Jurkat, Clone E6-1 (cell line): ENCODE measurements around the gene UCK2.
A peak's percentile ranks its signal among the peaks of the same experiment; 100 is the strongest.

ENCODE experiments used
- DNase-seq: peaks from one replicate; pipeline ENCODE4 v3.0.0-alpha.2; 2011; ENCODE audit warnings: low read depth, low spot score
- H3K4me3 ChIP-seq: 2 replicates; pipeline ENCODE4 v1.5.1; 2011; ENCODE audit warnings: mild to moderate bottlenecking, low read length, control low read depth, moderate library complexity

Gene UCK2

DNA sequence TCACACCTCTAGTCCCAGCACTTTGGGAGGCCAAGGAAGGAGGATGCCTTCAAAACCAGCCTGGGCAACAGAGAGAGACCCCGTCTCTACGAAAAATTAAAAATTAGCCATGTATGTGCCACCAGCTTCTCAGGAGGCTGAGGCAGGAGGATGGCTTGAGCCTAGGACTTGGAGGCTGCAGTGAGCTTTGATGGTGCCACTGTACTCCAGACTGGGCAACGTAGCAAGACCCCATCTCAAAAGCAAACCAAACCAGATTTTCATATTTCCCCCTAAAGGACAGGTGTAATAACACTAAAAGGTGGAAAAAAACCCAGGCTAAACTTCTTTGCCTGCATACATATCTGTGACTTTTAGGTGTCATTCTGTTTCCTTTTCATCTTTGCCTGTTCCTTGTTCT, 3.7 kb downstream of the UCK2 start:
- no peak overlapping the region for H3K4me3 ChIP-seq

DNA sequence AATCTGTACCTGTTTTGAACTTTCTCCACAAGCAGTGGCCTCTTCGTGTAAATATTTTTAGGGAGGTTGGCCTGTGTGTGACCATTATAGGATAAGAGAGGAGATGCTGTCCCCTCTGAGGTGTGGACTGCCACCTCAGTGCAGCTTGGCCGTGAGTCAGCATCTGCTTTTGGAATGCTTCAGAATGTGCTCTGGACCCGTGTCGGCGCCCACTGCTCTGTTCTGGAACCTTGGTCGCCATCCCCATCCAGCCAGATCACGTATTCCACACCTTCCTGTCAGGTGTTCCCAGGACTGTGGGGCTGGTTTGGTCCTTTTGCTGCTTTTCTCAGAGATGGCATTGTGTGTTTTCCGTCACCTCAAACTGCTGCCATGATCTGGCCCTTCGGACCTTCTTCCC, 5.5 kb downstream of the UCK2 start:
- H3K4me3 ChIP-seq: no peak overlapping the region; the same call in 1 of the 2 replicates
- DNase-seq: no peak

More for the DNA sequence above, 3.7 kb downstream of the UCK2 start:
- no peak for DNase-seq

DNA sequence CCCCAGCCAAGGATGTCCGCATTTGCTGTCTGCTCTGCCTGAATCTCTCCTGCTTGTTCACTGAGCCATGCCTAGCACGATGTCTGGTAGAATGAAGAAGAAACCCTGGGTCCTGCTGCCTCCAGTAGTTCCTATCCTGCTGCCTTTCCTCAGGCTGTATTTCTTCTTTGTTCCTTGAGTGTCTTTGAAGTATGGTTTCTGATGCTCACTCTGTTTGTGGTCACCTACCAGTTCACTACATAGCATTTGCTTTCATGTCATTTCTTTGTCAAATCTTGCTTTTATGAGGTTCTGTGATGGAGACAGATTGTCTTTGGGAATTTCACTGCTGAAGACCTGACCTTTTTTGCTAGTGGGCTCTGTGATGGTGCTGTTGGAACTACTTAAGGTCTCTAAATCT, 5.9 kb downstream of the UCK2 start:
- peak; percentile 72 for DNase-seq
- no peak overlapping the region for H3K4me3 ChIP-seq

DNA sequence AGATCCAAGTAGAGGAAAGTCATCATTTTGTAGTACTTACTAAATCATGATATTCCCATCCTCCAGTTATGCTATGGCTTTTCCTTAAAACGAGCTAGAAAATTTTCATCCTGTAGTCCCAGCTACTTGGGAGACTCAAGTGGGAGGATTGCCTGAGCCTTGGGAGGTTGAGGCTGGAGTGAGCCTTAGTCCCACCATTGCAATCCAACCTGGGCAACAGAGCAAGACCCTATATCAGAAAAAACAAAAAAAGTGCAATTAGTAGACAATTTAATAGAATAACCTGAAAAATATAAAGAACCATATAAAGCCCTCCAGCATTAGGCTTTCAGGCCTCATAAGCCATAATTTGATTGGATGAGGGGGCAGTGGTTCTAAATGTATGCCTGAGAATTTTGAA, 6.8 kb downstream of the UCK2 start:
- no peak for DNase-seq
- H3K4me3 ChIP-seq: no peak overlapping the region

DNA sequence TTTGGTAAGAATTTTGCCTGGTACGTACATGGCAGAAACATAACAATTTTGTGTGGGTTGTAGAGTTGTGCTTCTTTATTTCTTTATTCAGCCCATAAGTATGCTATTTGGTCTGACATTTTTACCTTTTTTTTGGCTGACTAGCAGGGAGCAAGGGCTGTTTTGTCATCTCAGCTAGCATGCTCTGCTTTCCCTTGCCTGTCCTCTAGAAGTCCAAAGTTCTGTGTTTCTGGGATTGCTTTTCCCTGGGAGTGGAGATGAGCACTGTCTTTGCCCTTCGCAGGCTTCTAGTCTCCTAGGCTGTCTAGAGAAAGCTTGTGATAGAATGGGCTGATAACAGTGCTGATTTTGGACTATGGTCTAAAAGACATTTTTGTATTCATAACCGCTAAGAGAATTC, 7.5 kb downstream of the UCK2 start:
- no peak overlapping the region for H3K4me3 ChIP-seq
- DNase-seq: no peak

DNA sequence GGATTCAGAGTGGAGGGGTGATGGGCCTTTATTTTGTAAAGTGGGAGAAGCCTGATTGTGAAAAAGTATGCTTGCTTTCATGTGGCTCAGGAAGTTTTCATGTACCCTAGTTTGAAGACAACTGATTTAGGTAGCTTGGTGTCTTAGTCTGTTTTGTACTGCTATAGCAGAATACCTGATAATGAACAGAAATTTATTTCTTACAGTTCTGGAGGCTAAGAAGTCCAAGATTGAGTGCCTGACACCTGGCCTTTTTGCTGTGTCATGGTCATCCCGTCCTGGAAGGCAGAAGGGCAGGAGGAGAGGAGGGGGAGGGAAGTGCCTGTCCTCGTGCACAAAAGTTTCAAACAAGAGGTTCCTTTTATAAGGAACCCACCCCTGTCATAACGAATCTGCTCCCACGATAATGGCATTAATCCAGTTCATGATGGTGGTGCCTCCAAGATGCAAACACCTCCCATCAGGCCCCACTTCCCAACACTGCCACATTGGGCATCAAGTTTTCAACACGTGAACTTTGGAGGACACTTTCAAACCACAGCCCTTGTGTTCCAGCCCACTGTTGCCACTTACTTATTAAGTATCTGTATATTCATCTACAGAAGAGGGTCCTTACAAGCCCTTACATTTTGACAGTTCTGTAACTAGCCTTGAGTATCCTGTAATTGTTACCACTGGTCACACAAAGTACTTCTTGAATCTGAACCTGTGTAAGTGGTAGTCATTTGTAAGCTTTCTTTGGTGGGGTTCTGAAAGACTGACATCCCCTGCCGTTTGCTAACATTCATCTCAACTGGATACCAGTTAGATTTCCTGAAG, 9.5 kb downstream of the UCK2 start:
- H3K4me3 ChIP-seq: no peak overlapping the region
- DNase-seq: no peak

DNA sequence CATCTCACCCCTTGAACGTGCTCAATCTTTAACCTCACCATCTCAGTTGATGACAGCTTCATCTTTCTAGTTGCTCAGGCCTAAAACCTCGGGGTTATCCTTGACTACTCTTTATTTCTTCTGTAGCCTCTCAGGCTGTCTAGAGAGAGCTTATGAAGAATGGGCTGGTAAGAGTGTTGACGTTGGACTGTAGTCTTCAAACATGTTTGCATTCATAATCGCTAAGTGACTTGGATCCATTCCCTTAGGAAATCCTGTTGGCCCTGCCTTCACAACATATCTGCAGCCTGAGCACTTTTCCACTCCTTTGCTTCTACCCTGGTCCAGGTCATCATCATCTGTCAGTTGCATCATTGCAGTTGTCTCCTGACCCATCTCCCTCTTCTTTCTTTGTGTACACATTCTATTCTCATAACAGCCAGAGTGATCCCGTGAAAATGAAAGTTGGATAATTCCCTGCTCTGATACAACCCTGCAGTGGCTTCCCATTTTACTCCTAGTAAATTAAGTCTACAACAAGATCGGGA, 10.5 kb downstream of the UCK2 start:
- no peak for DNase-seq
- H3K4me3 ChIP-seq: no peak overlapping the region

DNA sequence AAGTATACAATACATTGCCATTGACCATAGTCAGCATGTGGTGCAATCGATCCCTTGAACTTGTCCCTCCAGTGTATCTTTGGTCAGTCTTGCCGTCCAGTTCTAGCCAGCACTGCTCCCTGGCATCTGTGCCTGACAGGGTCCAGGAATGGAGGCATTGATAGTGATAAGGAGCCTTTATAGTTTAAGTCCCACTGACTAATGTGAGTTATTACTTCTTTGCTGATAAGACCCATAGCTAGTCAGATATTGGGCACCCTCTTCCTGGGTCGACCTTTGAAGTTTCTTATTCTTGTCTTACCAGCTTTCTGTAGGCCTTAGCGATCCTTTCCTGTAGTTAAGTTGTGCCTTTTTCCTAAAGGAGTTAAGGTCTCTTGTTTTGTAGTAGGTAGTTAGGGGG, 13.0 kb downstream of the UCK2 start:
- H3K4me3 ChIP-seq: no peak overlapping the region
- DNase-seq: no peak

DNA sequence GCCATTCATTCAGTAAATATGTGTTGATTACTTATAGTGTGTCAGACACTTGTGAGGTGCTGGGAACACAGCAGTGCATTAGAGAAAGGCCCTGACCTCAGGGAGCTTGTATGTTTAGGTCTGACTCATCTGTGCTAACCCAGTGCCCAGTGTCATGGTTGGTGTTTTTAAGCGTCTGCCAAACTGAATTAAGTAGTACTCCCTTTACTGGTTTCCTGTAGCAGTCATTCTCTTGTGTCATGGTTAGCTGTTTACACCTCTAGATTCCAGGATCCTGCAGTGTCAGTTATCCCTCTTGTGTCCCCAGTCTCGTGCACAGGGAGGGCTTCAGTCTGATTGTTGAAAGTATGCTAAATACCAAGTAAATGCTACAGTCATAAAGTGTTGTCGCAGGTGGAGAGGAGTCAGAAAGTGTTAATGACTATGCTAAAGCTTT, 14.2 kb downstream of the UCK2 start:
- DNase-seq: no peak

DNA sequence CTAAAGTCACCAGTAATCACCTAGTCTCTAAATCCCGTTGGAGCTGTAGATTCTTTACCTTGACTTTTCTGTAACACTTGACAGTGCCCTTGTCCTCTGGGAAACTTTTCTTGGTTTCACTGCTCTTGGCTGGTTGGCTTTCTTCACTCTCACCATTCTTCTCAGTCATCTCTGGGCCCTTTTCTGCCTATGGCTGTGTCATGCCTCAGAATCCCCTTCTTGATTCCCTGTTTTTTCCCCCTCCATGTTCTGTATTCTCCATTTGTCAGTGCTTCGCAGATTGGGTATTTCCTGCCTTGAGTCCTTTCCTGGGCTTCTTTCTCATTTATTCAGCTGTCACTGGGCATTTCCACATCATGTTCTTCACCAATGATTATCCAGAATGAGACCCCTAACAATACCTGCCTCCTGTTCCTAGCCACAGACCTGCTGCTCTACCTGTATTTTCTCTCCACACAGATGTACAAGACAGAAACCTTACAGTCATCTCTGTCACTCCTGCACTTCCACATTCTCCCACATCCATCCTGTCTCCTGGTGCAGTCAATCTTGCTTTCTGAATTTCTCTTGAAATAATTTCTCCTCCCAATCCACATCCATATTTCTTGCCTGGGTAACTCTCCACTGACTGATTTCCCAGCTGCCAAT, 14.7 kb downstream of the UCK2 start:
- H3K4me3 ChIP-seq: peak overlapping the region; percentile 16
- DNase-seq: no peak

More for the DNA sequence above, 14.2 kb downstream of the UCK2 start:
- no peak overlapping the region for H3K4me3 ChIP-seq

DNA sequence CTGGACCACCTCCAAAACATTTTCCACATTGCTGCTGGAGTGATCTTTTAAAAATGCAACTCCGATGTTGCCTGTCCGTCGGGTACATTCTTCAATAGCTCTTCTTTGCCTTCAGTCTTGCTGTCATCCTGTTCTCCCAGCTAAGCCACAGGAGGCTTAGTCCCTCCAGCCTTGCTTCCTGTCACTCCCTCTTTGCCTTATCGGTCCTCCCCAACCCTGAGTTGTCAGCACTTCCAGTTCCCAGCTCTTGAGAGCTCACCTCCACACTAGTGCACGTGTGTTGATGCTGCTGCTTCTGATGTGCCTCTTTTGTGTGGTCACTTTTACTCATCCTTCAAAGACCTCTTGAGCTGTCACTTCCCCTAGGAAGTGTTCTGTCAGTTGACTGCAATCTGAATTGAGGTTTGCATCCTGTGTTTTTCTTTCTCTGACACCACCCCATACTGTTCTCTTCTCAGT, 15.3 kb downstream of the UCK2 start:
- DNase-seq: peak; percentile 96
- peak overlapping the region; percentile 16 for H3K4me3 ChIP-seq

DNA sequence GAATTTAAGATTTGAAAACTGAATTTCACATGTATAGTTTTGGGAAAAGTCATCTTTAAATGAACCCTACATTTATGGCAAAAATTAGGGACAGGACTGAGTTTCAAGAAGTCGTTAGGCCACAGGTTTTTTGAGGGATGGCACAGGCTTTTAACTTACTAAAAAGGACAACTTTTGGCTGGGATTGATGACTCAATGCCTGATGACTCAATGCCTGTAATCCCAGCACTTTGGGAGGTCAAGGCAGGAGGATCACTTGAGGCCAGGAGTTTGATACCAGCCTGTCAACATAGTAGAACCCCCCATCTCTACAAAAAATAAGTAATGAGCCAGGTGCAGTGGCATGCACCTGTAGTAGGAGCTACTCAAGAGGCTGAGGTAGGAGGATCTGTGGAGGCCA, 15.9 kb downstream of the UCK2 start:
- no peak for DNase-seq
- no peak overlapping the region for H3K4me3 ChIP-seq

DNA sequence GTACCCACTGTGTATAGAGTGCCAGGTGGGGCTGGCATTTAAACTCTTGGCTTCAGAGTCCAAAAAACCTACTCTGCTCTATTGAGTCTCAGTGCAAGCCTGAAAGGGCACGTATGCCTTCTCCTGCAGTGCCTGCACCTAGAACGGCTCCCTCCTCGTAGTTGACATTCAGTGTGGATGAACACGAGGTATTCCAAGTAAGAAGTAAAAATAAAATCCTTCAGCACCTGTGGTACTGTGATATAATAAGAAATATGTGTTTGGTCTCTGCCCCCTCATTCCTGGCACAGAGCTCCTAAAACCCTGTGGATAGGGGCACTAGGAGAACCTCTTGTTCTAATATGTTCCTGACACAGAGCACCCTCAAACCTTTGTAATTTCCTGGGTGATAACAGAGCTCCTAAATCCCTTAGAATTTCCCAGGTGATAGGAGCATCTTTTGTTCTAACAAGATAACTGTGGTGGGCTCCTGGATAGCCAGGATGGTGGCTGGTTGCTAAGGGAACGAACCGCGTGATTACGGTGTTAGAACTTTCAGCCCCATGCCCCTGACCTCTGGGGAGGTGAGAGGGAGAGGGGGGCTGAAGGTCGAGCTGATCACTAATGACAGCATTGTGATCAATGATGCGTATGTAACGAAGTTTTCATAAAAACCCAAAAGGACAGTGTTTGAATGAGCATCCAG, 16.8 kb downstream of the UCK2 start:
- DNase-seq: no peak
- H3K4me3 ChIP-seq: no peak overlapping the region

DNA sequence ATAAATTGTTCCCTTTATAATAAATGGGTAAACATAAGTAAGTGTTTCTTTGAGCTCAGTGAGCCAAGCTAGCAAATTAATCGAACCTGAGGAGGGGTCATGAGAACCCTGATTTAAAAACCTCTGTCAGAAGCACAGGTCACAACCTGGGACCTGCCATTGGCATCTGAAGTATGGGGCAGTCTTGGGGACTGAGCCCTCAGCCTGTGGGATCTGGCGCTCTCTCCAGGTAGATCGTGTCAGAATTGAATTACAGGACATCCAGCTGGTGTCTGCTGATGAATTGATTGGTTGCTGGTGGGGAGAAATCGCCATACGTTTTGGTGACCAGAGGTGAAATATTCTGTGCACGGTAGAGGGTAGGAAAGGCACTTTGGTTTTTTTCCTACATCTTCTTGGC, 17.5 kb downstream of the UCK2 start:
- H3K4me3 ChIP-seq: no peak overlapping the region
- no peak for DNase-seq

DNA sequence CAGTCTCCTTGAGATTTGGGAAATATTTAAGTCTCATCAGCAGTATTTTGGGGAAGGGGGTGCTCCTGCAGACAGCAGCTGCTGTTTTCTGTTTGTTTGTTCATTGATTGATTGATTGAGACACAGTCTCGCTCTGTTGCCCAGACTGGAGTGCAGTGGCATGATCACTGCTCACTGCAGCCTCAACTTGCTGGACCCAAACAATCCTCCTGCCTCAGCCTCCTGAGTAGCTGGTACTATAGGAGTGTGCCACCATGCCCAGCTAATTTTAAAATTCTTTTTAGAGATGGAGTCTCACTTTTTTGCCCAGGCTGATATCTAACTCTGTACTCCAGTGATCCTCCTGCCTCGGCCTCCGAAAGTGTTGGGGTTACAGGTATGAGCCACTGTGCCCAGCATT, 18.2 kb downstream of the UCK2 start:
- no peak for DNase-seq
- H3K4me3 ChIP-seq: peak overlapping the region; percentile 27

DNA sequence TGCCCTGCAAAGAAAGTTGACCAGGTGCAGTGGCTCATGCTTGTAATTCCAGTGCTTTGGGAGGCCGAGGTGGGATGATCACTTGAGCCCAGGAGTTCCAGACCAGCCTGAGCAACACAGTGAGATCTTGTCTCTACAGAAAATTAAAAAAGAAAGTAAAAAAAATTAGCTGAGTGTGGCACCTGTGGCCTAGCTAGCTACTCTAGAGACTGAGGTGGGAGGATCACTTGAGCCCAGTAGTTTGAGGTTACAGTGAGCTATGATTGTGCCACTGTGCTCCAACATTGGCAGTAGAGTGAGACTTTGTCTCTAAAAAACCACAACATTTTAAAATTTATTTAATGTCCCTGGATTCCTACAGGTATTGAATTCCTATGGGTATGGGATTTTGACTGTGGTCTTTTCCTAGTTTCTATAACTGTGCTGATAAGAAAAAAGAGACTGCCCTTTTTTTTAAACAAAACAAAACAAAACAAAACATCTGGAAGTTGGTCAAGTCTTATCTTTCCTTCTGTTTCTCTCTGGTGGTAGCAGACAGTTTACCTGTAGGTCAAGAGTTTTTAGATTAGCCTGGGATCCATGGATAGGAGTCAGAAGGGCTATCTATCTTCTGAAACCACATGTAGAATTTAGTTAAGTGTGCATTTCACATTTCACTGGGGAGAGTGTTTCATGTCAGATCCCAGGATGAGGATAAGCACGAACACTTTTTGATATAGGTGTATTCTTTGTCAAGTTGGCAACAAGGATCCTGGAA, 18.8 kb downstream of the UCK2 start:
- peak; percentile 73 for DNase-seq
- H3K4me3 ChIP-seq: peak overlapping the region; percentile 27

DNA sequence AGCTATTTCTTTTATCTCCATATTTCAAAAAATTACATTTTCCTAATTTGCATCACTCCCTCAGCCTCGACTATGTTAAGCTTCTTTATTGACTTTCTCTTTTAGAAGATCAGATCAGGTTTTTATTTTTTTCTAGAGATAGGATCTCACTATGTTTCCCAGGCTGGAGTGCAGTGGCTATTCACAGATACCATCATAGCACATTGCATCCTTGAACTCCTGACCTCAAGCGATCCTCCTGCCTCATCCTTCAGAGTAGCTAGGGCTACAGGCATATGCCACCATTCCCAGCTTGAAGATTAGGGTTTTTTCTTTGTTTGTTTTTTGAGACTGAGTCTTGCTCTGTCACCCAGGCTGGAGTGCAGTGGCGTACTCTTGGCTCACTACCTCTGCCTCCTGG, 20.1 kb downstream of the UCK2 start:
- DNase-seq: no peak

DNA sequence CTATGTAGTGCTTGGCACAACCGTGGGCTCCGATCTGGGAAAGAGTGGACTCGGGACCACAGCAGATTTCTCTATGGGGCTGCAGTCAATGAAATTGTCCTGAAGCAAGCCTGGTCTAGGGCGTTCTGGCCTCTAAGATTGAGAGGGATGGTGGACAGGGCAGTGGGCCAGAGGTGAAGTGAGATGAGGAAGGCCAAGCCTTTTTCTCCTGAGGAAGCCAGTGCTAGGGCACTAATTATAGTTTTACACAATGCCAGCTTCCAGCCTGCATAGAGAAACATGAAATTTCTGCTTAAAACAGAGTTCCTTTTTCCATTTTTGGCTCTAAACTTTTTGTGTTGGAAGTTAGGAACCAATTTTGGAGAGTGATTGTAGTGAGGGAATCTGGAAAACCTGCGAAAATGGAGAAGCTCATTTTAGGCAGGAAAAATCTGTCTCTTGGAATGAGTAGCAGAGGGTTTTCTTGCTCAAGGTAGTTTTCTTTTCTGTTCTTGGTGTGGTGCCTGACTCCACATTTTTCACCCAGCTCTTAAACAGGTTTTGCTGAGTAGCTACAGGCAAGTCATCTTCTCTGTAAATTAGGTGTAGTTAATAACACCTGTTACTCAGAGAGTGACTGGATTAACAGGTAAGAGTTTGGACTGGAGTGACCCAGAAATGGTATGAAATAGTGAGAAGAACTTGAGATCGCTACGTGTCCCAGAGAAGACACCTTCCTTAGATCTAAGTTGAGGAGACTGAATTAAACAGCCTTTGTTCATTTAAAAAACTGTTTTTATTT, 22.1 kb downstream of the UCK2 start:
- no peak for DNase-seq

More for the DNA sequence above, 20.1 kb downstream of the UCK2 start:
- no peak overlapping the region for H3K4me3 ChIP-seq

More for the DNA sequence above, 22.1 kb downstream of the UCK2 start:
- H3K4me3 ChIP-seq: 0 out of 2 replicates have a peak overlapping the region, but pooled peaks have one; percentile 4
